Parathyroid adenoma (tissue), 2 donors: ENCODE measurements around the gene SPATA46.

ENCODE experiments used
- H2AFZ ChIP-seq: fragments of 300-600 bp; sonication (generic); one replicate; pipeline ENCODE4 v1.7.0; 2017; ENCODE audit warnings: antibody characterized with exemption, mild to moderate bottlenecking
- H3K27ac ChIP-seq: fragments of 300-600 bp; sonication (generic); one replicate; pipeline ENCODE4 v1.7.0; 2017
- H3K27me3 ChIP-seq: fragments of 300-600 bp; sonication (generic); one replicate; pipeline ENCODE4 v1.7.0; 2017; ENCODE audit warnings: low read length; ENCODE audit not compliant: control insufficient read depth, insufficient read depth
- H3K36me3 ChIP-seq: fragments of 300-600 bp; sonication (generic); one replicate; pipeline ENCODE4 v1.7.0; 2017; ENCODE audit warnings: low read length; ENCODE audit not compliant: control insufficient read depth, insufficient read depth
- H3K4me1 ChIP-seq: fragments of 300-600 bp; sonication (generic); one replicate; pipeline ENCODE4 v1.7.0; 2017; ENCODE audit warnings: control low read depth
- H3K4me2 ChIP-seq: fragments of 300-600 bp; sonication (generic); one replicate; pipeline ENCODE4 v1.7.0; 2017; ENCODE audit warnings: low read length
- H3K4me3 ChIP-seq: fragments of 300-600 bp; sonication (generic); one replicate; pipeline ENCODE4 v1.7.0; 2017; ENCODE audit warnings: low read depth, low read length
- H3K79me2 ChIP-seq: fragments of 300-600 bp; sonication (generic); one replicate; pipeline ENCODE4 v1.7.0; 2017; ENCODE audit warnings: control low read depth
- H3K9ac ChIP-seq: fragments of 300-600 bp; sonication (generic); one replicate; pipeline ENCODE4 v1.7.0; 2017; ENCODE audit warnings: mild to moderate bottlenecking
- H3K9me3 ChIP-seq: fragments of 300-600 bp; sonication (generic); one replicate; pipeline ENCODE4 v1.7.0; 2017; ENCODE audit warnings: low read length; ENCODE audit not compliant: control insufficient read depth
- CTCF ChIP-seq: fragments of 300-600 bp; sonication (generic); IDR thresholded peaks from one replicate; pipeline ENCODE4 v1.7.0; 2017; ENCODE audit warnings: antibody characterized with exemption, mild to moderate bottlenecking
- donor health status: primary hyperparathyroidism.

SPATA46 gene

GRCh38 chr1:162406811-162407210, 30.2 kb upstream of the SPATA46 start:
- no peaks in the 10 kb centered on the region for H3K79me2 ChIP-seq
- no peak overlapping the region for H3K27ac ChIP-seq
- TF ChIP-seq CTCF = no peak
- H3K4me1 ChIP-seq = no peaks in the 10 kb centered on the region
- no peak overlapping the region for H2AFZ ChIP-seq
- H3K9me3 ChIP-seq = no peaks in the 10 kb centered on the region
- no peak overlapping the region for H3K4me2 ChIP-seq
- no peaks in the 10 kb centered on the region for H3K27me3 ChIP-seq
- H3K4me3 ChIP-seq = no peak overlapping the region
- no peaks in the 10 kb centered on the region for H3K36me3 ChIP-seq
- H3K9ac ChIP-seq = no peak overlapping the region

- no peak overlapping the region for H3K4me3 ChIP-seq
- H3K4me1 ChIP-seq = no peaks in the 10 kb centered on the region
- H3K27me3 ChIP-seq = no peaks in the 10 kb centered on the region
- no peaks in the 10 kb centered on the region for H3K79me2 ChIP-seq
- TF ChIP-seq CTCF = no peak
- no peak overlapping the region for H3K9ac ChIP-seq
- no peaks in the 10 kb centered on the region for H3K36me3 ChIP-seq
- no peaks in the 10 kb centered on the region for H3K9me3 ChIP-seq
- H2AFZ ChIP-seq = no peak overlapping the region
- no peak overlapping the region for H3K4me2 ChIP-seq
- H3K27ac ChIP-seq = no peak overlapping the region
Observed at GRCh38 chr1:162405800-162406199, 29.1 kb upstream of the SPATA46 start.

GRCh38 chr1:162404550-162405160, 28.0 kb upstream of the SPATA46 start:
- Histone ChIP-seq H2AFZ (no peak overlapping the region), H3K27ac (no peak overlapping the region), H3K9me3 (no peaks in the 10 kb centered on the region), H3K79me2 (no peaks in the 10 kb centered on the region), H3K4me1 (no peaks in the 10 kb centered on the region), H3K4me2 (no peak overlapping the region), H3K4me3 (no peak overlapping the region), H3K27me3 (no peaks in the 10 kb centered on the region), H3K36me3 (no peaks in the 10 kb centered on the region), H3K9ac (no peak overlapping the region)
- no peak for TF ChIP-seq CTCF

- Histone ChIP-seq H3K4me3 (no peak overlapping the region), H2AFZ (no peak overlapping the region), H3K79me2 (no peaks in the 10 kb centered on the region), H3K9ac (no peak overlapping the region), H3K4me1 (no peaks in the 10 kb centered on the region), H3K27me3 (no peaks in the 10 kb centered on the region), H3K9me3 (no peaks in the 10 kb centered on the region), H3K27ac (no peak overlapping the region), H3K4me2 (no peak overlapping the region), H3K36me3 (no peaks in the 10 kb centered on the region)
- no peak for TF ChIP-seq CTCF
Observed at GRCh38 chr1:162400790-162401355, 24.2 kb upstream of the SPATA46 start.

- Histone ChIP-seq H3K9me3 (no peaks in the 10 kb centered on the region), H3K27me3 (no peaks in the 10 kb centered on the region), H3K36me3 (no peaks in the 10 kb centered on the region), H2AFZ (no peak overlapping the region), H3K4me1 (no peaks in the 10 kb centered on the region), H3K27ac (no peak overlapping the region), H3K79me2 (no peaks in the 10 kb centered on the region), H3K4me2 (no peak overlapping the region), H3K4me3 (no peak overlapping the region), H3K9ac (no peak overlapping the region)
- TF ChIP-seq CTCF = no peak
Observed at GRCh38 chr1:162398999-162399580, 22.4 kb upstream of the SPATA46 start.
